Vagina (tissue), 2 donors: ENCODE results near the gene DEAF1. TPM values are rescaled to one million over a fixed set of nuclear protein-coding genes. Genes with fewer than 3 reads are reported as not detected.

Source experiments
- DNase-seq, 2 donors: peaks; one replicate each; pipeline ENCODE4 v3.0.0-alpha.2; 2017; ENCODE audit errors: extremely low spot score in 2 of 2
- H3K27ac ChIP-seq: fragments of 200-600 bp; sonication (generic); one replicate; pipeline ENCODE4 v1.5.1; 2019
- H3K27me3 ChIP-seq: fragments of 200-600 bp; sonication (generic); one replicate; pipeline ENCODE4 v1.5.1; 2019
- H3K36me3 ChIP-seq, 2 donors: fragments of 200-600 bp; sonication (generic); one replicate each; pipeline ENCODE4 v1.5.1; 2017 to 2019
- H3K4me1 ChIP-seq: fragments of 200-600 bp; sonication (generic); one replicate; pipeline ENCODE4 v1.5.1; 2019
- H3K4me3 ChIP-seq, 2 donors: fragments of 200-600 bp; sonication (generic); 1 replicate in 1 of 2; 2 replicates in 1 of 2; pipeline ENCODE4 v1.5.1; 2016 to 2019
- H3K9me3 ChIP-seq: fragments of 200-600 bp; sonication (generic); one replicate; pipeline ENCODE4 v1.5.1; 2019
- POLR2A ChIP-seq, 2 donors: fragments of 450-650 bp; IDR thresholded peaks; one replicate each; pipeline ENCODE4 v1.6.1; 2017; ENCODE audit warnings: antibody characterized with exemption in 2 of 2, mild to moderate bottlenecking in 2 of 2, moderate library complexity in 2 of 2
- POLR2AphosphoS5 ChIP-seq, 2 donors: sonication (generic); formaldehyde crosslinking; IDR thresholded peaks; one replicate each; pipeline ENCODE4 v1.9.0; 2017; ENCODE audit warnings: antibody characterized with exemption in 2 of 2, mild to moderate bottlenecking in 2 of 2, low read depth in 1 of 2; ENCODE audit not compliant: insufficient read depth in 1 of 2
- intact Hi-C: fragments of 100-400 bp; cut with DNase I; formaldehyde crosslinking; loops from one replicate; pipeline ENCODE4 v1.15.1; 2023
- total RNA-seq: library from RNA; depleted of rRNA; stranded (reverse); fragments of >200 nt; gene quantifications from one replicate; pipeline ENCODE4 v1.2.3, GENCODE V29; 2016
- TF ChIP-seq, protein P1 (sequence below), 3 experiments: fragments of 450-650 bp in 2 of 3; fragments of 200-600 bp in 1 of 3; sonication (generic) in 1 of 3; IDR thresholded peaks; one replicate each; pipeline ENCODE4 v1.5.1; 2017 to 2019; ENCODE audit warnings: antibody characterized with exemption in 3 of 3, mild to moderate bottlenecking in 2 of 3, moderate library complexity in 2 of 3

Gene DEAF1
- total RNA-seq, 1 donor from 2014 or later, result 33.6 TPM

DNA sequence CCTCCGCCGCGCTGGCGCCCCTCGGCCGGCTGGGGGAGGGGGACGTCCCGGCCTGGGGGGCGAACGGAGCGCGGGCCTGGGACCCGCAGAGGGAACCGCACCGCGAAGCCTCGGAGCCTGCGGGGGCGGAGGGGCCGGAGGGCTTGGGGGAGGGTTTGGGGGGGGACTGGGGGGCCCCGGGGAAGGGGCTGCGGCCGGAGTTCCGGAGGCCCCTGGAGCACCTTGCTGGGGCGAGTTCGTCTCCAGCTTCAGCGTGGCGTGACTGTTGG, 67.8 kb downstream of the DEAF1 start:
- no peak overlapping the region for H3K4me3 ChIP-seq
- no peaks in the 10 kb centered on the region for H3K27me3 ChIP-seq
- DNase-seq, result no peak
- TF ChIP-seq POLR2AphosphoS5 (IDR thresholded peaks at IDR 0.05; ENCODE audit: insufficient read depth in 1 of 2, low read depth in 1 of 2) (no peak), POLR2A (IDR thresholded peaks at IDR 0.05) (no peak)
- TF ChIP-seq, protein P1, sequence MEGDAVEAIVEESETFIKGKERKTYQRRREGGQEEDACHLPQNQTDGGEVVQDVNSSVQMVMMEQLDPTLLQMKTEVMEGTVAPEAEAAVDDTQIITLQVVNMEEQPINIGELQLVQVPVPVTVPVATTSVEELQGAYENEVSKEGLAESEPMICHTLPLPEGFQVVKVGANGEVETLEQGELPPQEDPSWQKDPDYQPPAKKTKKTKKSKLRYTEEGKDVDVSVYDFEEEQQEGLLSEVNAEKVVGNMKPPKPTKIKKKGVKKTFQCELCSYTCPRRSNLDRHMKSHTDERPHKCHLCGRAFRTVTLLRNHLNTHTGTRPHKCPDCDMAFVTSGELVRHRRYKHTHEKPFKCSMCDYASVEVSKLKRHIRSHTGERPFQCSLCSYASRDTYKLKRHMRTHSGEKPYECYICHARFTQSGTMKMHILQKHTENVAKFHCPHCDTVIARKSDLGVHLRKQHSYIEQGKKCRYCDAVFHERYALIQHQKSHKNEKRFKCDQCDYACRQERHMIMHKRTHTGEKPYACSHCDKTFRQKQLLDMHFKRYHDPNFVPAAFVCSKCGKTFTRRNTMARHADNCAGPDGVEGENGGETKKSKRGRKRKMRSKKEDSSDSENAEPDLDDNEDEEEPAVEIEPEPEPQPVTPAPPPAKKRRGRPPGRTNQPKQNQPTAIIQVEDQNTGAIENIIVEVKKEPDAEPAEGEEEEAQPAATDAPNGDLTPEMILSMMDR (IDR thresholded peaks at IDR 0.05), result no peak
- no peaks in the 10 kb centered on the region for H3K9me3 ChIP-seq
- no peak overlapping the region for H3K27ac ChIP-seq
- H3K4me1 ChIP-seq, result peaks cover 5% of the 10 kb centered on the region
- intact Hi-C loops, result no loop called here
- H3K36me3 ChIP-seq, result no peaks in the 10 kb centered on the region

- no peaks in the 10 kb centered on the region for H3K36me3 ChIP-seq
- H3K27ac ChIP-seq, result no peak within 1 kb of the TSS
- H3K4me3 ChIP-seq, result no peak within 1 kb of the TSS
- TF ChIP-seq, protein P1 (IDR thresholded peaks at IDR 0.05), result no peak
- TF ChIP-seq POLR2AphosphoS5 (IDR thresholded peaks at IDR 0.05; ENCODE audit: insufficient read depth in 1 of 2, low read depth in 1 of 2) (no peak), POLR2A (IDR thresholded peaks at IDR 0.05) (no peak)
- no peak for DNase-seq
- intact Hi-C loops, result no loop called here
- no peaks in the 10 kb centered on the region for H3K9me3 ChIP-seq
- peaks cover 5% of the 10 kb centered on the region for H3K4me1 ChIP-seq
- no peaks in the 10 kb centered on the region for H3K27me3 ChIP-seq
Measured at GRCh38 chr11:626475-627307, 68.3 kb downstream of the DEAF1 start, which contains the start of gene SCT. TSS of gene SCT (minus strand) at chr11:627181. CDS start at chr11:627143, 38 bp downstream.

DNA sequence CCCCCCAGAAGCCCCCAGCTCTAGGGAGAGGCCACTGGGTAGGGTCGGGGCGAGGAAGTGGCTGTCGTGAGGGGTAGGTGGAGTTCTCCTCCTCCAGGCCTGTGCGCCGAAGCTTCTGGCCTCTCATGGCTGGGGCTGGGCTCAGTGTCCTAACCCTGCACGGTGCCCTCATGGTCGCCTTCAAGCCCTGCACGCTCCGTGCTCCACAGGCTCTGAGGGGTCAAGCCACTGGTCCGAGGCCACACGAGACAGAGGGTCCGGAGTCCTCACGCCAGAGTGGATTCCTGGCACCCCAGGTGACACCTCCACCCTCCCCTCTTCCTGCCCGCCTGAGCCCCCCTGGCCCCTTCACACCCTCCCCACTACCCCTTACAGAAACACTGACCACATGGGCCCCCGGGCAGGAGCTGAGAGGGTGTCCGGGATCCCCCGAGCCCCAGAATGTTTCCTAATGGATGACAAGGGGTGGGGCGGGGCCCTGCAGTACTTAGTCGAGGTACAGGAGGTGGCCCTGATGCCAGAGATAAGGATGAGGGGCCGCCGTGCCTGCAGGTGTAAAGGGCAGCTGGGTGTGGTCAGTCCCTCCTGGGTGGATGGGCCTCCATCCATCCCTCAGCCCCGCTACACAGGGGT, 69.3 kb downstream of the DEAF1 start:
- intact Hi-C loops, result no loop called here
- TF ChIP-seq, protein P1 (IDR thresholded peaks at IDR 0.05), result no peak
- TF ChIP-seq POLR2A (IDR thresholded peaks at IDR 0.05), result no peak
- TF ChIP-seq POLR2AphosphoS5 (IDR thresholded peaks at IDR 0.05; ENCODE audit: insufficient read depth in 1 of 2, low read depth in 1 of 2), result no peak
- H3K4me3 ChIP-seq, result no peak overlapping the region
- no peaks in the 10 kb centered on the region for H3K9me3 ChIP-seq
- H3K27ac ChIP-seq, result no peak overlapping the region
- no peak for DNase-seq
- H3K4me1 ChIP-seq, result peaks cover 5% of the 10 kb centered on the region
- no peaks in the 10 kb centered on the region for H3K36me3 ChIP-seq
- no peaks in the 10 kb centered on the region for H3K27me3 ChIP-seq

DNA sequence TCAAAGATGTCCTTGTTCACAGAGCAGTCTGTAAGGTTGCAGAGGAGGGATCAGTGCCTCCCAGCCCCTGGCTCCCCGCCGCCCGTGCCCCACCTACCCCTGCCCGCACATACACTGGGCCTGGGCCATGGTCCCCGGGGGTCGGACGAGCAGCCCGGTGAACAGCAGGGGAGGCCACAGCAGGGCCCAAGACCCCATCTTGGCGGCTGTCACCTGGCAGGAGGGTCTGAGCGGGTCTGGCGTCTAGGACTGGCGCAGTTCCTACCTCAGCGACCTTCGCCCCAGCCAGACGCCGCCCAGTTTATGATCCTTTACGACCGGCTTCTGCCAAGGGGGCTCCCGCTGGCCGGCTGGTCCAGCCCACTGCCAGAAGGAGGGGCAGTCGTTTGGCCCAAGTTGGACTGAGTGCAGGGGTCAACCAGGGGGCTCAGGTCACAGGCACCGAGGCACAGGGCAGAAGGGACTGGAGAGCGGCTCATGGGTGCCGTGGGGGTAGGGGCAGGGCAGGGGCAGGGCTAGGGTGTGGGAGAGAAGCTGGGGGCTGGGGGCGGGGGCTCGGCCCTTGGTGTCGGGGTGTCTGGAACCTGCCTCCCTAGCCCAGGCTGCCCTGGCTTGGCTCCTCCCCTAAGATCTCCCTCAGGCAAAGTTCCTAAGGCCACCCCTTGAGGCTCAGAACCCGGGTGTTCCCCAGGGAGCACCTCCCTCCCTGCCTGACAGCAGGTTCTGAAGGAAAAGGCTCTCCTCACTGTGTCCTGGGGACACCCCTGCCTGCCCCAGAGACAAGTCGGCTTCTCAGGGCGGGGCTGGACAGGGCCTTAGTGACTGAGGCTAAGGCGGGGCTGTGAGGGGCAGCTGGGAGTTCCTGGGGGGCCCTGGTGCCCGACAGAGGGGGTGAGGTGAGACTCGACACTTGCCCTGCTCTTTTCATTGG, 70.1 kb downstream of the DEAF1 start, which contains the start of gene CDHR5:
Gene CDHR5, minus strand, starts transcription at position 251 of the 931 bp plus-strand sequence. Its CDS starts 53 bp downstream, at position 198.
- Histone ChIP-seq H3K36me3 (no peaks in the 10 kb centered on the region), H3K27me3 (no peaks in the 10 kb centered on the region), H3K4me1 (peaks cover 5% of the 10 kb centered on the region), H3K27ac (no peak within 1 kb of the TSS), H3K9me3 (no peaks in the 10 kb centered on the region), H3K4me3 (no peak within 1 kb of the TSS)
- TF ChIP-seq POLR2A (IDR thresholded peaks at IDR 0.05), result no peak
- TF ChIP-seq, protein P1 (IDR thresholded peaks at IDR 0.05), result no peak
- no peak for TF ChIP-seq POLR2AphosphoS5 (IDR thresholded peaks at IDR 0.05; ENCODE audit: insufficient read depth in 1 of 2, low read depth in 1 of 2)
- intact Hi-C loops, result no loop called here
- no peak for DNase-seq
